Activated naive CD4-positive, alpha-beta T cell treated with anti-CD3 and anti-CD28 coated beads for 36 hours (primary cell): Measurements from ENCODE around the gene ESD. TPM values are rescaled to one million over a fixed set of nuclear protein-coding genes. Genes with fewer than 3 reads are reported as not detected.
"Not testable (repeated sequence)": the region's sequence is repeated elsewhere in the genome, so short reads cannot be mapped to it uniquely, and the experiment has no call there.

ENCODE experiments used
- CTCF ChIA-PET: fragments of 350-600 bp; sonication (Branson Sonifier 250); formaldehyde crosslinking; loops from one replicate; lab custom pipeline; 2021; ENCODE audit warnings: antibody characterized with exemption; lab: Charles Lee
- DNase-seq: peaks from one replicate; pipeline ENCODE4 v3.0.0-alpha.2; 2020
- H3K27ac Mint-ChIP-seq: one replicate; pipeline ENCODE4 v1.8.0; 2021; ENCODE audit warnings: mild to moderate bottlenecking, mixed read lengths
- H3K27me3 Mint-ChIP-seq: one replicate; pipeline ENCODE4 v1.8.0; 2021; ENCODE audit warnings: low read depth, mixed read lengths
- H3K36me3 Mint-ChIP-seq: one replicate; pipeline ENCODE4 v1.8.0; 2021; ENCODE audit warnings: low read depth, mixed read lengths
- H3K4me1 Mint-ChIP-seq: one replicate; pipeline ENCODE4 v1.8.0; 2021; ENCODE audit warnings: low read depth, mixed read lengths
- H3K4me3 Mint-ChIP-seq: one replicate; pipeline ENCODE4 v1.8.0; 2021; ENCODE audit warnings: mild to moderate bottlenecking, moderate library complexity, mixed read lengths
- H3K9me3 Mint-ChIP-seq: one replicate; pipeline ENCODE4 v1.8.0; 2021; ENCODE audit warnings: mixed read lengths
- intact Hi-C: fragments of 100-400 bp; cut with micrococcal nuclease; formaldehyde crosslinking; loops from one replicate; pipeline ENCODE4 v1.15.1; 2023
- total RNA-seq, 2 experiments: library from RNA; stranded (reverse); gene quantifications; one replicate each; pipeline ENCODE4 v1.2.3, GENCODE V29; 2021

Gene ESD
- total RNA-seq, 2 experiments from 2014 or later = 150 to 153 TPM

DNA sequence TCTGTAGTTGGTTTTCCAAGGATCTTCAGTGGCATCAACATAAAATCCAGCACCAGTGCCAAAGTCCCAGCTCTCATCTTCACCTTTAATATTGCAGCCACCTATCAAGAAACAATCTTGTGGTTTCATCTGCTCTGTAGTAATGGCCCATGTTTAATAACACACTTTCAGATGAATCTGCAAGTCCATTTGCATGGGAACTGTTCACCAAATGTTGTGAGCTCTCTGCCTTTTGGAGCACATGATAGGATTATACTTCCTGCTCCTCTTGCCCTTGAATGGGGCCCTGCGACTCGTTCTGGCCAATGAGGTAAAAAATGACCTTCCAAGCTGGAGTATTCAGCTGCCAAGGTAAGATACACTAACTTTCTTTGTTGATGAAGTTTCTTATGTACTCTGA, 14.3 kb downstream of the ESD start:
- CTCF ChIA-PET = no interaction called here
- no peak for DNase-seq
- Mint-ChIP-seq H3K9me3 (no peaks in the 10 kb centered on the region), H3K27ac (no peak overlapping the region), H3K27me3 (no peaks in the 10 kb centered on the region), H3K36me3 (peaks cover 34% of the 10 kb centered on the region), H3K4me1 (peaks cover 1% of the 10 kb centered on the region), H3K4me3 (no peak overlapping the region)
- intact Hi-C loops = no loop called here

DNA sequence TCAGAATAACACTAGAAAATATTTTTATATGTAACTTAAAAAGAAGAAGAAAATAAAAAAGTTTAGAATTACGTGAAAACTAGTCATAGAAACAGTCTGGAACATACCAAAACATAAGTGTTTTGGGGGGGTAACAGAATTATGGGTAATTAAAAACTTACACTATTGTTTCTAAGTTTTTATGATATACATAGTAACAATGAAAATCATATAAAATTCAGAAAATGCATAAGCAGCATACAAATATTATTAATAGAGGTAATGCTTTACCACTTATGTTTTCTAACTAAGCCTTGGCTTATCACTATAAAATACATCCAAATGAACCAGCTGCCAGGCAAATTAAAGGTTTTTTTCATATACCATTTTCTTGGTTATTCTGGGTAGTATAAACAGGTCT, 14.9 kb downstream of the ESD start:
- no peak for DNase-seq
- Mint-ChIP-seq H3K4me3 (no peak overlapping the region), H3K9me3 (no peaks in the 10 kb centered on the region), H3K36me3 (peaks cover 38% of the 10 kb centered on the region), H3K27ac (no peak overlapping the region), H3K4me1 (peaks cover 1% of the 10 kb centered on the region), H3K27me3 (no peaks in the 10 kb centered on the region)
- CTCF ChIA-PET = no interaction called here
- intact Hi-C loops = no loop called here

DNA sequence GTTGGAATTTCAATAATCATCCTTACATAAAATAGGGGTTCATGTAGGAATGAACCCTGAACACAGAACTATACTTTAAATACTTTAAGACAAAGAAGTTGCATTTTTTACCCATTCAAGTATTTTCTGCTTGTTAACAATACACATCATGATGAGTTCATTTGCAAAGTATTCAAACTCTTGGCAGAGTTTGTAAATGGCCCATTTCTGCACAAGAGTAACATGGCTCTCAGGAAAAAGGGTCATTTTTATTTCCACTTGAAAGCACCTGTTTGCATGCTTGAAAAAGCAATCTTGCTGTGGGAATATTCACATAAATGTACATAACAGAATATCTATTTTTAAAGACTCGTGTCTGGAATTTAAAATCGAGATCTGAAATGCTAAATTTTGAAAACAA, 18.1 kb downstream of the ESD start:
- CTCF ChIA-PET = no interaction called here
- Mint-ChIP-seq H3K4me1 (peaks cover 1% of the 10 kb centered on the region), H3K27ac (no peak overlapping the region), H3K36me3 (peaks cover 48% of the 10 kb centered on the region), H3K9me3 (no peaks in the 10 kb centered on the region), H3K4me3 (no peak overlapping the region), H3K27me3 (no peaks in the 10 kb centered on the region)
- DNase-seq = no peak
- intact Hi-C loops = no loop called here

DNA sequence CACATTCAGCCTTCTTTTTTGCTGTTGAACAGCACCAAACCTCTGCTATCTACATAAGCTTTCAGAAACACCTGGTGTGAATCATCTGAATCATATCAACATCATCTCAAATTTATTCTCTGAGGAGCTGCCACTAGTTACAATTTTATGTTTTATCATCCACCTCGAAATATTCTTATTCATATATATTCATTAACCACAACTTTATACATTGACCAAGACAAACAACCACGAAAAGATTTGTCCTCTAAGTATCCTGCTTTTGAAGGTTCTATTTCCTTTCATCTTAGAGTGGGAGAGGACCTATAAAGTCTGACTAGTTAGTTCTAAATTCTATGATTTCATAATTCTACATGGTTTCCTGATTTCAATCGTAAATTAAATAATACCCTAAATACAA, 18.9 kb downstream of the ESD start:
- Mint-ChIP-seq H3K27me3 (no peaks in the 10 kb centered on the region), H3K9me3 (no peaks in the 10 kb centered on the region), H3K27ac (no peak overlapping the region), H3K4me3 (no peak overlapping the region), H3K4me1 (peaks cover 1% of the 10 kb centered on the region), H3K36me3 (peaks cover 51% of the 10 kb centered on the region)
- no peak for DNase-seq
- intact Hi-C loops = no loop called here
- CTCF ChIA-PET = interaction anchor here (0.6 to 0.9 kb wide), 2 partner anchors 14 to 284 kb away, joined by 3 read pairs; no protein-coding TSS in a partner anchor

DNA sequence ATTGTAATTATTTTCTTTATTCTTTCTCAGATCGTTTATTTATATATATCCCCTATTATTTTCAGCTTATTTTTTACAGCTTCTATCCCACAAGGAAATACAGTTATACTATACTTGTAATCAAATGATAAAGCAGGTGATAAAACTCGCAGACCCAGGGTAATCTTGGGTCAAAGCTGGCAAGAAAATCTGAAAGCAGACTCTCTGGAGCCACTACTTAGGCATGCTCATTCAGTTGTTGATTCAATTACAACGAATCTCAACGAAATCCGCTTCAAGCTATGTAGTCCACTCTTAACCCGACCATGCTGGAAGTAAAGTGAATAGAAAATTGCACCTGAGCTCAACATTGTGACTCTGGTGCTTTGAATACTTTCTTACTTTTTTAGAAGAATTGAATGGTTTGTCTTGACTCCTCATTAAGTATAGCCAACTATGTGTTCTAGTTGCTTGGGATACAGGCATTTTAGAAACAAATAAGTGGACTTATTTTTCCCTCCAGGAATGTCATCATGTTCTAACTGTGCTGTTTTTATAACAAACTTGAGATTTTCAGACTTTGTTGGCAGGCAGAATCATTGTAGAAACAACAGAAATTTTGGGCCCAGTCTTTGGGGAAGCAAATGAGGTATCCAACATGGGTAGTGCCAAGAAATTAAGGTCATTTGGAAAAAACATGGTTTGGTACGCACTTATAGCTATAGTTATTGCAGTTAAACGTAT, 21.4 kb downstream of the ESD start:
- peaks cover 1% of the 10 kb centered on the region for H3K4me1 Mint-ChIP-seq
- no peaks in the 10 kb centered on the region for H3K9me3 Mint-ChIP-seq
- CTCF ChIA-PET = interaction anchor here (0.6 to 2.8 kb wide), 4 partner anchors 11 to 224 kb away, joined by 3 to 9 read pairs (median 3); no protein-coding TSS in a partner anchor
- no peaks in the 10 kb centered on the region for H3K27me3 Mint-ChIP-seq
- H3K4me3 Mint-ChIP-seq = no peak overlapping the region
- H3K27ac Mint-ChIP-seq = no peak overlapping the region
- intact Hi-C loops = no loop called here
- peaks cover 65% of the 10 kb centered on the region for H3K36me3 Mint-ChIP-seq
- DNase-seq = no peak

DNA sequence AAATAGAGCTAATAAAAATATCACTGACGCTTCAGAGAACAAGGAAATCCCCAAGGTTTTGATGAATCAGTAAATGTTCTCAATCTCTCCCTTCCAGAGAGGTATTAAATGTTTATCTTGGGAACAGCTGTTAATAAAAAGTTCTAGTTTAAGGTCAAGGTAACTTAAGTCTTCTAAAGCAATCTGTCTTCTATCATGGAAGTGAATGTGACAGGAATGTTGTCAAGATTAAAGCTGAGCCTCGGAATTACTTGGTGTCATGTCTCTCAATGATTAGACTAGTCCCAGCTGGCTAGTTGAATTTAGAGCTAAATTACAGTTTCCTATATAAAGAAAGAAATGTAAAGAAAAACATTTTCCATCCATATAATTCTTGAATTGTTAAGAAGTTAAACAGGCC, 23.4 kb downstream of the ESD start:
- no peaks in the 10 kb centered on the region for H3K9me3 Mint-ChIP-seq
- H3K4me3 Mint-ChIP-seq = no peak overlapping the region
- CTCF ChIA-PET = interaction anchor here (1.4 kb wide), 1 partner anchor 9 kb away, joined by 4 read pairs; no protein-coding TSS in a partner anchor
- H3K36me3 Mint-ChIP-seq = peaks cover 65% of the 10 kb centered on the region
- H3K27me3 Mint-ChIP-seq = no peaks in the 10 kb centered on the region
- no peak overlapping the region for H3K27ac Mint-ChIP-seq
- peaks cover 1% of the 10 kb centered on the region for H3K4me1 Mint-ChIP-seq
- DNase-seq = no peak
- intact Hi-C loops = no loop called here

DNA sequence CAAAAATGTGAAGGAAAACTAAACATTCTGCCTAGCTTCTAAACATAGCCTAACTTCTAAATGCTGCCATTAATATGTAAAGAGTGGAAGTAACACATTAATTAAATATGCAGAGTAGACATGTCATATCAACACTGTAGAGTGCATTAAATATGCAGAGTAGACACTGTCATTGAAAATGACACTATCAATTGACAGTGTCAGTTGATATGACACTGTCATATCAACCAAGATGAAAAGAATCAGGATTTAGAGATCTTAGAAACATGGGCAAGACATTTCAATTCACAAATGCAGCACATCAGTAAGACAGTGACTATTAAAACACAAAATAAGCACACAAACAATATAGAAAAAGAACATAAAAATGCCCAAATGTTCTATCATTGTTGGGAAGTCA, 25.3 kb downstream of the ESD start:
- Mint-ChIP-seq H3K27me3 (no peaks in the 10 kb centered on the region), H3K9me3 (no peaks in the 10 kb centered on the region), H3K36me3 (peaks cover 52% of the 10 kb centered on the region), H3K27ac (no peak overlapping the region), H3K4me3 (no peak overlapping the region), H3K4me1 (no peaks in the 10 kb centered on the region)
- no peak for DNase-seq
- intact Hi-C loops = no loop called here
- CTCF ChIA-PET = interaction anchor here (0.9 kb wide), 1 partner anchor 22 kb away, joined by 3 read pairs; no protein-coding TSS in a partner anchor

DNA sequence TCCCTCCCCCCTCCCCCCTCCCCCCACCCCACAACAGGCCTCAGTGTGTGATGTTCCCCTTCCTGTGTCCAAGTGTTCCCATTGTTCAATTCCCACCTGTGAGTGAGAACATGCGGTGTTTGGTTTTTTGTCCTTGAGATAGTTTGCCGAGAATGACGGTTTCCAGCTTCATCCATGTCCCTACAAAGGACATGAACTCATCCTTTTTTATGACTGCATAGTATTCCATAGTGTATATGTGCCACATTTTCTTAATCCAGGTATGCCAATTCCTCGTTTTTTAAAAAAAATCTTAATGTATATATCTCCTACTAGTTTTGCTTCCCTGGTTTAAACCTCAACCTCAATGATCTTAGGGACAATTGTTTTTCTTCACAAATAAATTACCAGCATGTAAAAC, 27.0 kb downstream of the ESD start:
- intact Hi-C loops = loop anchor here (10.0 kb wide), 1 partner anchor 1005 kb away; no protein-coding TSS in a partner anchor
- peaks cover 42% of the 10 kb centered on the region for H3K36me3 Mint-ChIP-seq
- DNase-seq, CTCF ChIA-PET, H3K27me3 Mint-ChIP-seq, H3K9me3 Mint-ChIP-seq, H3K27ac Mint-ChIP-seq, H3K4me3 Mint-ChIP-seq, H3K4me1 Mint-ChIP-seq: not testable (repeated sequence)

DNA sequence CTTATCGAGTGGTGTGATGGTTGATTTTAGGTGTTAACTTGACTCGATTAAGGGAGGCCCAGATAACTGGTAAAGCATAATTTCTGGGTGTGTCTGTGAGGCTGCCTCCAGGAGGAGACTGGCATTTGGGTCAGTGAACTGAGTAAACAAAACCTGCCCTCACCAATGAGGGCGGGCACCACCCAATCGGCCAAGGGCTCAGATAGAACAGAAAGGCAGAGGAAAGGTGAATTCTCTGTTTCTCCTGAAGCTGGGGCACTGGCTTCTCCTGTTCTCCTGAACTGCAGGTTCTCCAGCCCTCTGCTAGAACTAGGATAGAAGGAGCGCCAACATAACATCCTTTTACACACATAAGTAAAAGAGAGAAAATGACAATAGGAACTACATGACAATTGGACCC, 35.1 kb downstream of the ESD start:
- Mint-ChIP-seq H3K9me3 (no peaks in the 10 kb centered on the region), H3K36me3 (no peaks in the 10 kb centered on the region), H3K4me3 (no peak overlapping the region), H3K4me1 (no peaks in the 10 kb centered on the region), H3K27me3 (no peaks in the 10 kb centered on the region), H3K27ac (no peak overlapping the region)
- intact Hi-C loops = loop anchor here (10.0 kb wide), 1 partner anchor 1013 kb away; no protein-coding TSS in a partner anchor
- CTCF ChIA-PET = no interaction called here
- DNase-seq = no peak

DNA sequence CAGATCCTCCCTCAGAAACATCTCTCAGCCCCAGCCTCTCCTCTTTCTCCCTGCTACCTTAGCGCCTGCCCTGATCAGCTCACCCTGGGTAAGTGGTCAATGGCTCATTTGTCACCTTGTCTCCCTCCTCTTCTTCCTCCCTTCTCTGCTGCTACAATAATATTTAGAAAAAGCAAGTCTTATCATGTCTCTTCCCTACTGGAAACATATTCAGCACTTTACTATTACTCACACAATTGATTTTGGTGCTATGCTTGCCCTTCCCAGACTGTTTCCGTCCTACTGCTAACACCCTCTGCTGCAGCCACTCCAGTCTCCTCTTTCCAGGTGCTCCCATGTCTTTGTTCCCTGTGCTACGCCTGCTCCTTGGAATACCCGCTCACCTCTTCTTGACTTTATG, 35.8 kb downstream of the ESD start:
- no peaks in the 10 kb centered on the region for H3K4me1 Mint-ChIP-seq
- intact Hi-C loops = loop anchor here (10.0 kb wide), 1 partner anchor 1014 kb away; no protein-coding TSS in a partner anchor
- no peaks in the 10 kb centered on the region for H3K9me3 Mint-ChIP-seq
- no peaks in the 10 kb centered on the region for H3K27me3 Mint-ChIP-seq
- no peak overlapping the region for H3K27ac Mint-ChIP-seq
- no peak for DNase-seq
- H3K36me3 Mint-ChIP-seq = no peaks in the 10 kb centered on the region
- no peak overlapping the region for H3K4me3 Mint-ChIP-seq
- CTCF ChIA-PET = no interaction called here

DNA sequence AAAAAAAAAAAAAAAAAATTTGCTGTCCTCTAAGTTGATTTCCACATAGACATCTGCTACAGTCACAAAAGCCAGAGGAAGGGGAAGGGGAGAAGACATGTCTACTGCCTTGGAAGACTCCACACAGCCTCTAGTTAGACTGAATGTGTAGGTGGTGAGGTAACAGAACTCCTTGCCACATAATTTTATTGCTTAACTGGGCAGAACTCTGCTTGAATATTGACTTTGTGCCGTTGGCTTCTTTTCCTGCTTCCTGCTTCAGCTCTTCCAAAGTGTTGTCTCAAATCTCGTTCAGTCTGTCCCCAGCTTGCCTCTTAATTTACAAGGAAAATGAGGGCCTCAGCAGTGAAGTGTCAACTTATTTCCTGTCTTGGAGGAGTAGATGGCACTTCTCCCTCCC, 37.1 kb downstream of the ESD start:
- intact Hi-C loops = loop anchor here (10.0 kb wide), 1 partner anchor 1015 kb away; no protein-coding TSS in a partner anchor
- no peaks in the 10 kb centered on the region for H3K27me3 Mint-ChIP-seq

DNA sequence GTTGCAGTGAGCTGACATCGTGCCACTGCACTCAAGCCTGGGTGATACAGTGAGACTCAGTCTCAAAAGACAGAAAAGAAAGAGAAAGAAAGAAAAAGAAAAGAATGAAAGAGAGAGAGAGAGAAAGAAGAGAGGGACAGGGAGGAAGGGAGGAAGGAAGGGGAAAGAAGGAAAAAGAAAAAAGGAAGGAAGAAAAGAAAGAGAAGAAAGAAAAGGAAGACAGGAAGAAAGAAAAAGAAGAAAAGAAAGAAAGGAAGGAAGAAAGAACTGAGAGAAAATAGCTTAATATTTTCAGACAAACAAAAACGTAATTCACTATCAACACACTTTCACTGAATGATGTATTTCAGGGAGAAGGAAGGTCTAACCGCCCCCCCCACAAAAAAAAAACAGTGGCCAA, 39.3 kb downstream of the ESD start:
- Mint-ChIP-seq H3K4me3 (no peak overlapping the region), H3K27ac (no peak overlapping the region), H3K4me1 (no peaks in the 10 kb centered on the region), H3K36me3 (peaks cover 2% of the 10 kb centered on the region), H3K27me3 (no peaks in the 10 kb centered on the region), H3K9me3 (no peaks in the 10 kb centered on the region)
- CTCF ChIA-PET = interaction anchor here (0.6 kb wide), 1 partner anchor 170 kb away, joined by 5 read pairs; no protein-coding TSS in a partner anchor
- intact Hi-C loops = no loop called here
- no peak for DNase-seq

More for the DNA sequence above, 37.1 kb downstream of the ESD start:
- no peak for DNase-seq
- CTCF ChIA-PET = no interaction called here
- no peaks in the 10 kb centered on the region for H3K36me3 Mint-ChIP-seq
- no peak overlapping the region for H3K4me3 Mint-ChIP-seq
- no peaks in the 10 kb centered on the region for H3K9me3 Mint-ChIP-seq
- H3K27ac Mint-ChIP-seq = no peak overlapping the region
- no peaks in the 10 kb centered on the region for H3K4me1 Mint-ChIP-seq

DNA sequence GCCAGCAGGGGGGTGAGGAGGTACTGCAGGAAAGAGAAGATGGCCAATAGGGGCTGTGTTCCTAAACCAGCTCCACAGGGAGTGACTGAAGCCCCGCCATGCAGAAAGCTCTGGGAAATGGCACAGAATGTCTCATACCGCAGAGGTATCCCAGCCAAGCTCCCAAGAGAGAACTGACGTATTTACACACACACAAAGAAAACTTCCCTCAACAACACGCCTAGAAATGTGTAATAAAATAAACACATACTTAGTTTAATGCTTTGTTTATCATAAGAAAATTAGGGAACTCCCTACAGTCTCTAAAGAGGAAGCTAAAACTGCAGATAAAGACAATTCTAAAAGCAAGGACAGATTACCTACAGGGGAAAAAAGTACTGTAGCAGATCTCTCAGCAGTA, 40.0 kb downstream of the ESD start:
- CTCF ChIA-PET = interaction anchor here (0.6 kb wide), 1 partner anchor 169 kb away, joined by 5 read pairs; no protein-coding TSS in a partner anchor
- DNase-seq = no peak
- Mint-ChIP-seq H3K4me3 (no peak overlapping the region), H3K36me3 (peaks cover 4% of the 10 kb centered on the region), H3K4me1 (peaks cover 3% of the 10 kb centered on the region), H3K27ac (no peak overlapping the region), H3K27me3 (no peaks in the 10 kb centered on the region), H3K9me3 (no peaks in the 10 kb centered on the region)
- intact Hi-C loops = no loop called here
